ENCODE data around the gene TOGARAM1.

DNA sequence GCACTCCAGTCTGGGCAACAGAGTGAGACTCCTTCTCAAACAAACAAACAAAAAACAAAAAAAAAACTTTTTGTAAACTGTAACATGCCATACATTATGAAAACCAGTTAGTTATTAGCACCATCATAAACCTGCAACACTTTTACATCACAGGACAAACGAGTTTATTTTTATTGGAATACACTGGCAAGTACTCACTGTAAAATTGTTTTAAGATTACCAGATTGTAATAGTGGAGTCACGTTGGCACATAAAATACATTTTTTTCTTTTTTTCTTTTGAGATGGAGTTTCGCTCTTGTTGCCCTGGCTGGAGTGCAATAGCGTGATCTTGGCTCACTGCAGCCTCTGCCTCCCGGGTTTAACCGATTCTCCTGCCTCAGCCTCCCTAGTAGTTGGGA, 156.6 kb downstream of the TOGARAM1 start:
- TF ChIP-seq CTCF (conservative IDR thresholded peaks at IDR 0.05) (no peak), EZH2 (IDR thresholded peaks at IDR 0.05; ENCODE audit: low read depth) (no peak)

All from PC-9 (cell line).